HEK293 (cell line): ENCODE results near the gene SSH3.

ENCODE experiments used
- CTCF ChIA-PET: fragments of 350-600 bp; formaldehyde crosslinking; extraction: SDS; loops from one replicate; lab custom pipeline; 2021; ENCODE audit warnings: antibody characterized with exemption; lab: Yijun Ruan, JAX
- POLR2A ChIA-PET: fragments of 300-600 bp; formaldehyde crosslinking; extraction: SDS; loops from one replicate; lab custom pipeline; 2020; ENCODE audit warnings: antibody characterized with exemption, inconsistent platforms; lab: Yijun Ruan, JAX
- H3K27ac ChIP-seq: fragments of 200-500 bp; sonication (Bioruptor generic); 2 replicates; pipeline ENCODE4 v1.5.1; 2014; ENCODE audit warnings: low read depth, low read length, control low read depth, inconsistent platforms; ENCODE audit errors: extremely low read depth
- H3K36me3 ChIP-seq, 2 experiments: fragments of 200-500 bp in 1 of 2; sonication (Bioruptor generic) in 1 of 2; 1 replicate in 1 of 2; 2 replicates in 1 of 2; pipeline ENCODE4 v1.5.1; 2014 to 2017; ENCODE audit warnings: inconsistent platforms in 2 of 2, low read length in 2 of 2; ENCODE audit not compliant: control insufficient read depth in 2 of 2, insufficient read depth in 1 of 2
- H3K4me1 ChIP-seq: fragments of 200-500 bp; sonication (Bioruptor generic); 2 replicates; pipeline ENCODE4 v1.5.1; 2014; ENCODE audit warnings: mild to moderate bottlenecking, low read length, inconsistent platforms; ENCODE audit not compliant: control insufficient read depth, insufficient read depth
- H3K4me3 ChIP-seq: 2 replicates; pipeline ENCODE4 v1.5.1; 2011; ENCODE audit warnings: low read depth, mild to moderate bottlenecking, control low read depth, low read length, moderate library complexity
- H3K9me3 ChIP-seq: fragments of 200-500 bp; sonication (Bioruptor generic); 2 replicates; pipeline ENCODE4 v1.5.1; 2014; ENCODE audit warnings: low read depth, low read length, inconsistent platforms; ENCODE audit not compliant: control insufficient read depth, insufficient read depth
- BCL6B ChIP-seq: fragments of 450-650 bp; formaldehyde crosslinking; IDR thresholded peaks from 2 replicates; pipeline ENCODE4 v1.5.1; 2017; ENCODE audit warnings: missing biosample characterization, missing genetic modification characterization
- KLF17 ChIP-seq: fragments of 450-650 bp; formaldehyde crosslinking; IDR thresholded peaks from 2 replicates; pipeline ENCODE4 v1.5.1; 2016; ENCODE audit warnings: missing biosample characterization, missing genetic modification characterization
- MYNN ChIP-seq: fragments of 450-650 bp; formaldehyde crosslinking; IDR thresholded peaks from 2 replicates; pipeline ENCODE4 v1.5.1; 2016; ENCODE audit warnings: missing biosample characterization, missing genetic modification characterization, borderline replicate concordance
- OVOL3 ChIP-seq: fragments of 450-650 bp; formaldehyde crosslinking; IDR thresholded peaks from 2 replicates; pipeline ENCODE4 v1.5.1; 2016; ENCODE audit warnings: missing biosample characterization, missing genetic modification characterization
- WT1 ChIP-seq: fragments of 450-650 bp; formaldehyde crosslinking; IDR thresholded peaks from 2 replicates; pipeline ENCODE4 v1.5.1; 2016; ENCODE audit warnings: missing biosample characterization, missing genetic modification characterization
- ZBTB11 ChIP-seq: fragments of 450-650 bp; formaldehyde crosslinking; conservative IDR thresholded peaks from 2 replicates; pipeline ENCODE4 v1.5.1; 2016; ENCODE audit warnings: low read depth, missing biosample characterization, missing genetic modification characterization
- ZBTB48 ChIP-seq: fragments of 450-650 bp; formaldehyde crosslinking; IDR thresholded peaks from 2 replicates; pipeline ENCODE4 v1.5.1; 2016; ENCODE audit warnings: missing biosample characterization, missing genetic modification characterization
- ZNF146 ChIP-seq: fragments of 450-650 bp; formaldehyde crosslinking; IDR thresholded peaks from 2 replicates; pipeline ENCODE4 v1.5.1; 2016; ENCODE audit warnings: missing biosample characterization, missing genetic modification characterization
- ZNF155 ChIP-seq: fragments of 450-650 bp; formaldehyde crosslinking; IDR thresholded peaks from 2 replicates; pipeline ENCODE4 v1.5.1; 2016; ENCODE audit warnings: missing biosample characterization, missing genetic modification characterization
- ZNF169 ChIP-seq: fragments of 450-650 bp; formaldehyde crosslinking; IDR thresholded peaks from 2 replicates; pipeline ENCODE4 v1.5.1; 2016; ENCODE audit warnings: missing biosample characterization, missing genetic modification characterization
- ZNF19 ChIP-seq: fragments of 450-650 bp; formaldehyde crosslinking; IDR thresholded peaks from 2 replicates; pipeline ENCODE4; 2016; ENCODE audit warnings: missing biosample characterization, missing genetic modification characterization, low read depth
- ZNF221 ChIP-seq: fragments of 450-650 bp; formaldehyde crosslinking; IDR thresholded peaks from 2 replicates; pipeline ENCODE4 v1.5.1; 2017; ENCODE audit warnings: missing biosample characterization, missing genetic modification characterization, borderline replicate concordance
- ZNF423 ChIP-seq: fragments of 450-650 bp; formaldehyde crosslinking; IDR thresholded peaks from 2 replicates; pipeline ENCODE4 v1.5.1; 2016; ENCODE audit warnings: missing biosample characterization, missing genetic modification characterization
- ZNF501 ChIP-seq: fragments of 450-650 bp; formaldehyde crosslinking; IDR thresholded peaks from 2 replicates; pipeline ENCODE4 v1.5.1; 2016; ENCODE audit warnings: missing biosample characterization, missing genetic modification characterization
- ZNF571 ChIP-seq: fragments of 450-650 bp; formaldehyde crosslinking; IDR thresholded peaks from 2 replicates; pipeline ENCODE4 v1.5.0; 2017; ENCODE audit warnings: missing biosample characterization, missing genetic modification characterization
- ZNF624 ChIP-seq: fragments of 450-650 bp; formaldehyde crosslinking; IDR thresholded peaks from 2 replicates; pipeline ENCODE4 v1.5.1; 2017; ENCODE audit warnings: missing biosample characterization, missing genetic modification characterization
- ZNF629 ChIP-seq: fragments of 450-650 bp; formaldehyde crosslinking; IDR thresholded peaks from 2 replicates; pipeline ENCODE4 v1.5.1; 2017; ENCODE audit warnings: missing biosample characterization, missing genetic modification characterization
- ZNF704 ChIP-seq: fragments of 450-650 bp; formaldehyde crosslinking; IDR thresholded peaks from 2 replicates; pipeline ENCODE4 v1.5.1; 2016; ENCODE audit warnings: missing biosample characterization, missing genetic modification characterization
- ZSCAN23 ChIP-seq: fragments of 450-650 bp; formaldehyde crosslinking; IDR thresholded peaks from 2 replicates; pipeline ENCODE4 v1.5.1; 2016; ENCODE audit warnings: missing biosample characterization, missing genetic modification characterization

Gene SSH3

GRCh38 chr11:67307545-67308001 lies 4.2 kb downstream of the SSH3 start:
- no peaks in the 10 kb centered on the region for H3K4me1 ChIP-seq
- H3K9me3 ChIP-seq, result no peaks in the 10 kb centered on the region
- ChIA-PET CTCF (no interaction called here), POLR2A (no interaction called here)
- H3K4me3 ChIP-seq, result no peak overlapping the region
- H3K36me3 ChIP-seq, result peaks cover 0 to 46% of the 10 kb centered on the region in 2 experiments; a peak in 1 of 3 replicates
- H3K27ac ChIP-seq, result no peak overlapping the region
- no peak for TF ChIP-seq ZNF571 (tag by site-specific recombination)
- TF ChIP-seq KLF17 (tag by site-specific recombination), result no peak
- TF ChIP-seq ZBTB11 (tag by site-specific recombination), result no peak
- no peak for TF ChIP-seq OVOL3 (tag by site-specific recombination)
- TF ChIP-seq ZNF629 (tag by site-specific recombination), result no peak
- no peak for TF ChIP-seq WT1 (tag by site-specific recombination)
- TF ChIP-seq ZBTB48 (tag by site-specific recombination), result no peak
- TF ChIP-seq MYNN (tag by site-specific recombination), result no peak
- no peak for TF ChIP-seq ZNF19 (tag by site-specific recombination)
- TF ChIP-seq ZNF146 (tag by site-specific recombination), result no peak
- TF ChIP-seq ZSCAN23 (tag by site-specific recombination), result no peak
- TF ChIP-seq ZNF704 (tag by site-specific recombination), result no peak
- no peak for TF ChIP-seq ZNF155
- TF ChIP-seq ZNF501 (tag by site-specific recombination), result no peak
- TF ChIP-seq ZNF221, result no peak
- no peak for TF ChIP-seq ZNF169 (tag by site-specific recombination)
- TF ChIP-seq BCL6B (tag by site-specific recombination), result no peak
- TF ChIP-seq ZNF423 (tag by site-specific recombination), result no peak
- TF ChIP-seq ZNF624 (tag by site-specific recombination), result no peak
- TF ChIP-seq, all 188 proteins: peak for 0
